Naive thymus-derived CD4-positive, alpha-beta T cell (primary cell): ENCODE data around the gene KHDRBS2. TPM values are rescaled to one million over a fixed set of nuclear protein-coding genes. Genes with fewer than 3 reads are reported as not detected.

Experiments used
- ATAC-seq: fragments of 150-1000 bp; cut with Tn5 transposase; 2 replicates; pipeline ENCODE4 v1.10.0; 2021; ENCODE audit warnings: mild to moderate bottlenecking, moderate library complexity
- CTCF ChIA-PET: fragments of 350-600 bp; sonication (Branson Sonifier 250); formaldehyde crosslinking; loops from one replicate; lab custom pipeline; 2021; ENCODE audit warnings: antibody characterized with exemption; lab: Charles Lee
- POLR2A ChIA-PET: fragments of 350-600 bp; sonication (Branson Sonifier 250); formaldehyde crosslinking; loops from one replicate; lab custom pipeline; 2021; ENCODE audit warnings: antibody characterized with exemption, inconsistent platforms; lab: Charles Lee
- DNase-seq, 9 donors: peaks; one replicate each; pipeline versions ENCODE4 v3.0.0 to v3.0.0-alpha.2; 2020 to 2022; ENCODE audit warnings: mixed read lengths in 1 of 9
- H3K27ac ChIP-seq: one replicate; pipeline ENCODE4 v1.7.0; 2013; ENCODE audit warnings: mild to moderate bottlenecking, low read depth, low read length, moderate library complexity
- H3K27me3 ChIP-seq, 2 donors: one replicate each; pipeline ENCODE4 v1.7.0; 2013; ENCODE audit warnings: low read length in 2 of 2, mild to moderate bottlenecking in 2 of 2, moderate library complexity in 2 of 2; ENCODE audit not compliant: control insufficient read depth in 2 of 2, insufficient read depth in 2 of 2
- H3K36me3 ChIP-seq, 3 experiments: 1 replicate in 2 of 3; 2 replicates in 1 of 3; pipeline ENCODE4 v1.7.0; 2013; ENCODE audit warnings: low read length in 3 of 3, mild to moderate bottlenecking in 3 of 3, moderate library complexity in 1 of 3; ENCODE audit not compliant: insufficient read depth in 3 of 3, control insufficient read depth in 2 of 3
- H3K4me1 ChIP-seq, 2 donors: one replicate each; pipeline ENCODE4 v1.7.0; 2013; ENCODE audit warnings: low read length in 2 of 2, mild to moderate bottlenecking in 2 of 2, moderate library complexity in 1 of 2; ENCODE audit not compliant: control insufficient read depth in 2 of 2, insufficient read depth in 2 of 2
- H3K4me3 ChIP-seq: 2 replicates; pipeline ENCODE4 v1.7.0; 2013; ENCODE audit warnings: mild to moderate bottlenecking, low read length
- H3K9me3 ChIP-seq, 3 experiments: 1 replicate in 2 of 3; 2 replicates in 1 of 3; pipeline ENCODE4 v1.7.0; 2013; ENCODE audit warnings: low read length in 3 of 3; ENCODE audit not compliant: control insufficient read depth in 2 of 3
- H3K27ac Mint-ChIP-seq, 9 donors: one replicate each; pipeline ENCODE4 v1.8.0; 2020 to 2022; ENCODE audit warnings: mixed read lengths in 9 of 9, mild to moderate bottlenecking in 8 of 9, moderate library complexity in 5 of 9, inconsistent platforms in 2 of 9
- H3K27me3 Mint-ChIP-seq, 5 donors: one replicate each; pipeline ENCODE4 v1.8.0; 2021 to 2022; ENCODE audit warnings: mixed read lengths in 5 of 5, mild to moderate bottlenecking in 1 of 5
- H3K36me3 Mint-ChIP-seq, 5 donors: one replicate each; pipeline ENCODE4 v1.8.0; 2020 to 2022; ENCODE audit warnings: mixed read lengths in 5 of 5, mild to moderate bottlenecking in 3 of 5, inconsistent platforms in 1 of 5
- H3K4me1 Mint-ChIP-seq, 7 donors: one replicate each; pipeline ENCODE4 v1.8.0; 2020 to 2022; ENCODE audit warnings: mixed read lengths in 7 of 7, mild to moderate bottlenecking in 3 of 7, inconsistent platforms in 1 of 7
- H3K4me3 Mint-ChIP-seq, 10 donors: one replicate each; pipeline ENCODE4 v1.8.0; 2020 to 2022; ENCODE audit warnings: mild to moderate bottlenecking in 10 of 10, mixed read lengths in 10 of 10, moderate library complexity in 6 of 10, inconsistent platforms in 2 of 10
- H3K9me3 Mint-ChIP-seq, 11 donors: one replicate each; pipeline ENCODE4 v1.8.0; 2020 to 2022; ENCODE audit warnings: mixed read lengths in 11 of 11, mild to moderate bottlenecking in 4 of 11, inconsistent platforms in 1 of 11, moderate library complexity in 1 of 11
- intact Hi-C, 2 donors: fragments of 100-400 bp; cut with micrococcal nuclease; formaldehyde crosslinking; loops; one replicate each; pipeline ENCODE4 v1.15.1; 2023
- polyA plus RNA-seq, 2 donors: library from polyadenylated mRNA; unstranded; fragments of 300-500 nt; fragmentation: Illumina TruSeq; gene quantifications; one replicate each; pipeline ENCODE4 v1.2.3, GENCODE V29; 2021
- total RNA-seq, 6 experiments: library from RNA in 5 of 6; stranded (reverse) in 5 of 6; gene quantifications; 1 replicate in 5 of 6; 2 replicates in 1 of 6; pipeline ENCODE4 v1.2.3 and lab custom pipeline; 2021 to 2026

Gene KHDRBS2
- total and polyA plus RNA-seq, 7 experiments from 2014 or later = 0.37 TPM; not detected in 6

DNA sequence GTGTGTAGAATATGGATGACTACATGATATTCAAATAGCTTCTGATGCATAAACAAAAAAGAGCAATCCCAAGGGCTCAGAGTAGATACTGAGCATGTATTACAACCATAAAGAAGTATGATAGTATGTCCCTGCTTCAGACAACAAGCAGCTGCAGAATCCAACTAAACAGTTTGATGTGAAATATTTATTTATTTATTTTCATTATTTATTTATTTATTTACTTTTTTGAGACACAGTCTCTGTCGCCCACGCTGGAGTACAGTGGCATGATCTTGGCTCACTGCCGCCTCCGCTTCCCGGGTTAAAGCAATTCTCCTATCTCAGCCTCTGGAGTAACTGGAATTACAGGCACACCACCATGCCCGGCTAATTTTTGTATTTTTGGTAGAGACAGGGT, 384.3 kb downstream of the KHDRBS2 start:
- no peak for ATAC-seq
- no peaks in the 10 kb centered on the region for H3K4me1 Mint-ChIP-seq
- no peaks in the 10 kb centered on the region for H3K36me3 Mint-ChIP-seq
- CTCF ChIA-PET = no interaction called here
- Histone ChIP-seq H3K36me3 (no peaks in the 10 kb centered on the region), H3K4me3 (no peak overlapping the region), H3K9me3 (no peaks in the 10 kb centered on the region), H3K4me1 (no peaks in the 10 kb centered on the region), H3K27me3 (no peaks in the 10 kb centered on the region), H3K27ac (no peak overlapping the region)
- no peak overlapping the region for H3K4me3 Mint-ChIP-seq
- peaks cover 0 to 26% (median 5%) of the 10 kb centered on the region in 11 donors for H3K9me3 Mint-ChIP-seq
- DNase-seq = no peak
- intact Hi-C loops = no loop called here
- POLR2A ChIA-PET = no interaction called here
- H3K27me3 Mint-ChIP-seq = no peaks in the 10 kb centered on the region
- H3K27ac Mint-ChIP-seq = no peak overlapping the region

GRCh38 chr6:61894536-61894935, 391.5 kb downstream of the KHDRBS2 start:
- Histone ChIP-seq H3K36me3 (no peaks in the 10 kb centered on the region), H3K4me3 (no peak overlapping the region), H3K27me3 (no peaks in the 10 kb centered on the region), H3K27ac (no peak overlapping the region), H3K4me1 (no peaks in the 10 kb centered on the region), H3K9me3 (peaks cover 0 to 3% (median 0%) of the 10 kb centered on the region in 3 experiments)
- ChIA-PET CTCF (no interaction called here), POLR2A (no interaction called here)
- Mint-ChIP-seq H3K27me3 (no peaks in the 10 kb centered on the region), H3K36me3 (no peaks in the 10 kb centered on the region), H3K27ac (no peak overlapping the region), H3K4me1 (no peaks in the 10 kb centered on the region), H3K4me3 (no peak overlapping the region), H3K9me3 (peaks cover 0 to 22% (median 8%) of the 10 kb centered on the region in 11 donors)
- intact Hi-C loops = no loop called here
- ATAC-seq = no peak
- no peak for DNase-seq

DNA sequence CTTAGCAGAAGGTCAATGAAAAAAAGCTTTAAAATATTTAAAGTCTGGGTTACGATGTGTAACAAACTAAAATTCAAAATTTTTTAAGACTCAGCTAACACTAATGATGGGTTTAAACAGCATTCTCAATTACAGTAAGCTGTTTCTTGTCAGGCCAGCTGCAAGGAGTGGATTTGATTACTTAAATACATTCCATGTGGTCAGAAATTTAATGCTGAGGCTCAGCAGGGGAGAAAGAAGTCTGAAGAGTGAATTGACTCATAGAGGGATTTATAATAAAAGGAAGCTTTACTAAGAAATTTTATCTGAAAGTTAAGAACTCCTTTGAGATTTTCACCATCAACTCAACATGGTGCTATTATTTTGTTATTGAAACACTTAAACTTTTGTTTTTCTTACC, 398.6 kb downstream of the KHDRBS2 start:
- Histone ChIP-seq H3K36me3 (no peaks in the 10 kb centered on the region), H3K27me3 (no peaks in the 10 kb centered on the region), H3K4me1 (no peaks in the 10 kb centered on the region), H3K4me3 (no peak overlapping the region), H3K9me3 (no peaks in the 10 kb centered on the region), H3K27ac (no peak overlapping the region)
- no peak for DNase-seq
- POLR2A ChIA-PET = no interaction called here
- ATAC-seq = no peak
- no peak overlapping the region for H3K27ac Mint-ChIP-seq
- intact Hi-C loops = no loop called here
- no peaks in the 10 kb centered on the region for H3K36me3 Mint-ChIP-seq
- no peaks in the 10 kb centered on the region for H3K27me3 Mint-ChIP-seq
- H3K4me1 Mint-ChIP-seq = no peaks in the 10 kb centered on the region
- peaks cover 0 to 27% (median 11%) of the 10 kb centered on the region in 11 donors for H3K9me3 Mint-ChIP-seq
- no peak overlapping the region for H3K4me3 Mint-ChIP-seq
- CTCF ChIA-PET = no interaction called here

DNA sequence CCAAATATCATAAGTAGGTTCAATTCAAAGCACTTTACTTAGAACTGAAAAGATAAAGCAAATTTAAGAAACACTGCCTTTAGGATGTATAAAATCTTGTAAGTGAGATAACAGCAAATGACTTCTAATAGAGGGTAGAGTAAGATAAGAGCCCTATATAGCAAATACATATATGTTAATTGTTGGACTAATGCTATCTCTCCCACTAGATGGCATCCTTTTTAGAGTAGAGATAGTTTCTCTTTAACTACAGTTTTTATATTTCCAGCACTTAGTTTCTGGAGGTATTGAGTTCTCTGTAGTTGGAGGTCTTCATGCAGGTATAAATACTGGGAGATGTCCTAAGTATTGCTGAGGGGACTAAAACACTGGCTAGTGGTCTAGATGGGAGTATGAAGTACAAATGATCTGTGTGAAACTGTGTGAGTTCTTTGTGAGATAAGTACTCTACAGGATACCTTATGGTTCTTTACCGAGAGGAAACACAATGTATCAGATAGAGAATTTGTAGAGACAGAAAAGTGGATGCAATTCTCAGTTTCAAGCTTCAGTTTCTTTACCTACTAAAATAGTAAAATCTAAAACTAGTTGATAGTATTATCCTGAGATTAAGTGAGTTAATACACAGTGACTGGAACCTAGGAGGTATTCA, 399.3 kb downstream of the KHDRBS2 start:
- no peak for ATAC-seq
- intact Hi-C loops = no loop called here
- CTCF ChIA-PET = no interaction called here

GRCh38 chr6:61869632-61870400, 416.2 kb downstream of the KHDRBS2 start:
- Mint-ChIP-seq H3K4me1 (no peaks in the 10 kb centered on the region), H3K27ac (no peak overlapping the region), H3K4me3 (no peak overlapping the region), H3K9me3 (peaks cover 0 to 27% (median 15%) of the 10 kb centered on the region in 11 donors), H3K27me3 (no peaks in the 10 kb centered on the region), H3K36me3 (no peaks in the 10 kb centered on the region)
- H3K36me3 ChIP-seq = no peaks in the 10 kb centered on the region
- H3K9me3 ChIP-seq = no peaks in the 10 kb centered on the region
- ChIA-PET POLR2A (no interaction called here), CTCF (no interaction called here)
- H3K4me3 ChIP-seq = no peak overlapping the region
- DNase-seq = no peak
- H3K4me1 ChIP-seq = no peaks in the 10 kb centered on the region
- ATAC-seq = no peak
- intact Hi-C loops = no loop called here
- H3K27ac ChIP-seq = no peak overlapping the region
- H3K27me3 ChIP-seq = no peaks in the 10 kb centered on the region

More for the DNA sequence above, 399.3 kb downstream of the KHDRBS2 start:
- Histone ChIP-seq H3K4me3 (no peak overlapping the region), H3K9me3 (no peaks in the 10 kb centered on the region), H3K27ac (no peak overlapping the region), H3K27me3 (no peaks in the 10 kb centered on the region), H3K4me1 (no peaks in the 10 kb centered on the region), H3K36me3 (no peaks in the 10 kb centered on the region)
- H3K27me3 Mint-ChIP-seq = no peaks in the 10 kb centered on the region
- H3K36me3 Mint-ChIP-seq = no peaks in the 10 kb centered on the region
- DNase-seq = no peak
- H3K27ac Mint-ChIP-seq = no peak overlapping the region
- no peak overlapping the region for H3K4me3 Mint-ChIP-seq
- no peaks in the 10 kb centered on the region for H3K4me1 Mint-ChIP-seq
- peaks cover 0 to 27% (median 11%) of the 10 kb centered on the region in 11 donors for H3K9me3 Mint-ChIP-seq
- POLR2A ChIA-PET = no interaction called here

DNA sequence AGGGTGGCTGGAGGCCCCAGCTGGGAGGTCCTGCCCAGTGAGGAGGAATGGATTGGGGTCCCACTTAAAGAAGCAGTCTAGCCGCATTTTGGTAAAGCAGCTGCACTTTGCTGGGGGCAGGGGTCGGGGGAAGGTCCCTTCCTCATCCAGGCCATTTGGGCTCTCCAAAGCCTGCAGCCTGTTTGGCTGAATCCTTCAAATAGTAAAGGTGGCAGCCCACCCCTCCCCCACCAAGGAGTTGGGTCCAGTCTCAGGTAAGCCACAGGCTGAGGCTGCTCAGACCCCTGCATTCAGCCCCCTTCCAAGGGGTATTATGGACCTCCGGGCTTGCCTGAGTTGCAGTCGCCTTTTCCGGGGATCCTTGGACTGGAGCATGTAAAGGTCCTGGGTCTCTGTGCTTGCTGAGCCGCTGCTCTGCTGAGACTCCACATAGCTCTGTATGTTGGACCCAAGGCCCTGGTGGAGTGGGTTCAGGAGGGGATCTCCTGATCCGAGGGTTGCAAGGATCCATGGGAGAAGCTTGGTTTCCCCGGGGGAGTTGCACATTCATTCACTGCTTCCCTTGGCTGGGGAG, 417.4 kb downstream of the KHDRBS2 start:
- Mint-ChIP-seq H3K4me3 (no peak overlapping the region), H3K27ac (no peak overlapping the region), H3K36me3 (no peaks in the 10 kb centered on the region), H3K4me1 (no peaks in the 10 kb centered on the region), H3K9me3 (peaks cover 0 to 37% (median 19%) of the 10 kb centered on the region in 11 donors), H3K27me3 (no peaks in the 10 kb centered on the region)
- Histone ChIP-seq H3K4me1 (no peaks in the 10 kb centered on the region), H3K36me3 (no peaks in the 10 kb centered on the region), H3K9me3 (no peaks in the 10 kb centered on the region), H3K4me3 (no peak overlapping the region), H3K27ac (no peak overlapping the region), H3K27me3 (no peaks in the 10 kb centered on the region)
- intact Hi-C loops = no loop called here
- DNase-seq (no peak), ATAC-seq (no peak)
- ChIA-PET POLR2A (no interaction called here), CTCF (no interaction called here)
